Liver (tissue), 9 donors: ENCODE measurements around the gene MRPL49. TPM values are rescaled to one million over a fixed set of nuclear protein-coding genes. Genes with fewer than 3 reads are reported as not detected.

ENCODE experiments used
- DNase-seq: peaks from one replicate; pipeline ENCODE4 v3.0.0-alpha.2; 2017; ENCODE audit warnings: low spot score
- H3K27ac ChIP-seq, 2 donors: one replicate each; pipeline ENCODE4 v1.7.0; 2013; ENCODE audit warnings: inconsistent platforms in 2 of 2, low read length in 2 of 2, control low read depth in 1 of 2, low read depth in 1 of 2, mild to moderate bottlenecking in 1 of 2
- H3K27me3 ChIP-seq, 4 donors: one replicate each; pipeline versions ENCODE4 v1.6.1 to v1.7.0; 2013; ENCODE audit warnings: low read length in 3 of 4, inconsistent platforms in 1 of 4, mild to moderate bottlenecking in 1 of 4, moderate library complexity in 1 of 4; ENCODE audit not compliant: control insufficient read depth in 4 of 4, insufficient read depth in 4 of 4
- H3K36me3 ChIP-seq, 4 donors: one replicate each; pipeline versions ENCODE4 v1.6.1 to v1.7.0; 2013; ENCODE audit warnings: low read length in 3 of 4, mild to moderate bottlenecking in 3 of 4, low read depth in 1 of 4, moderate library complexity in 1 of 4; ENCODE audit not compliant: control insufficient read depth in 4 of 4, insufficient read depth in 3 of 4
- H3K4me1 ChIP-seq, 4 donors: one replicate each; pipeline versions ENCODE4 v1.6.1 to v1.7.0; 2013; ENCODE audit warnings: low read length in 3 of 4, mild to moderate bottlenecking in 3 of 4, moderate library complexity in 1 of 4; ENCODE audit not compliant: control insufficient read depth in 4 of 4, insufficient read depth in 4 of 4
- H3K4me3 ChIP-seq, 3 donors: one replicate each; pipeline versions ENCODE4 v1.6.1 to v1.7.0; 2013; ENCODE audit warnings: low read length in 3 of 3, control low read depth in 1 of 3, low read depth in 1 of 3, mild to moderate bottlenecking in 1 of 3
- H3K9ac ChIP-seq, 2 donors: one replicate each; pipeline ENCODE4 v1.7.0; 2013; ENCODE audit warnings: low read length in 2 of 2, mild to moderate bottlenecking in 2 of 2, moderate library complexity in 2 of 2, control low read depth in 1 of 2, low read depth in 1 of 2
- H3K9me3 ChIP-seq, 4 donors: one replicate each; pipeline versions ENCODE4 v1.6.1 to v1.7.0; 2013; ENCODE audit warnings: low read length in 3 of 4; ENCODE audit not compliant: control insufficient read depth in 4 of 4
- CTCF ChIP-seq: fragments of 150-350 bp; IDR thresholded peaks from 2 replicates; pipeline ENCODE4 v1.5.1; 2017; ENCODE audit warnings: improper control_type of control experiment, low read depth, low read length; ENCODE audit not compliant: missing input control
- EGR1 ChIP-seq, 2 donors: IDR thresholded peaks; 2 replicates each; pipeline ENCODE4 v1.6.1; 2016 to 2018; ENCODE audit warnings: antibody characterized with exemption in 2 of 2, low read depth in 2 of 2
- FOXA1 ChIP-seq: IDR thresholded peaks from 2 replicates; pipeline ENCODE4 v1.6.1; 2016; ENCODE audit warnings: antibody characterized with exemption
- FOXA2 ChIP-seq: IDR thresholded peaks from 2 replicates; pipeline ENCODE4 v1.6.1; 2016; ENCODE audit warnings: antibody characterized with exemption
- GABPA ChIP-seq, 2 donors: IDR thresholded peaks in 1 of 2; conservative IDR thresholded peaks in 1 of 2; 2 replicates each; pipeline ENCODE4 v1.6.1; 2016; ENCODE audit warnings: antibody characterized with exemption in 2 of 2, mild to moderate bottlenecking in 1 of 2, moderate library complexity in 1 of 2
- HNF4A ChIP-seq, 2 donors: conservative IDR thresholded peaks; 2 replicates each; pipeline ENCODE4 v1.6.1; 2016; ENCODE audit warnings: antibody characterized with exemption in 2 of 2, mild to moderate bottlenecking in 2 of 2
- HNF4G ChIP-seq: IDR thresholded peaks from 2 replicates; pipeline ENCODE4 v1.6.1; 2016; ENCODE audit warnings: antibody characterized with exemption
- JUND ChIP-seq, 2 donors: IDR thresholded peaks; 2 replicates each; pipeline ENCODE4 v1.6.1; 2016; ENCODE audit warnings: antibody characterized with exemption in 2 of 2
- NR2F2 ChIP-seq: IDR thresholded peaks from 2 replicates; pipeline ENCODE4 v1.6.1; 2016; ENCODE audit warnings: antibody characterized with exemption
- RAD21 ChIP-seq, 2 donors: IDR thresholded peaks; 2 replicates each; pipeline ENCODE4 v1.6.1; 2016; ENCODE audit warnings: antibody characterized with exemption in 2 of 2, mild to moderate bottlenecking in 2 of 2
- RXRA ChIP-seq, 2 donors: IDR thresholded peaks; 2 replicates each; pipeline ENCODE4 v1.6.1; 2017 to 2018; ENCODE audit warnings: antibody characterized with exemption in 2 of 2, mild to moderate bottlenecking in 1 of 2
- TAF1 ChIP-seq: conservative IDR thresholded peaks from 2 replicates; pipeline ENCODE4 v1.6.1; 2016; ENCODE audit warnings: antibody characterized with exemption, mild to moderate bottlenecking
- YY1 ChIP-seq: IDR thresholded peaks from 2 replicates; pipeline ENCODE4 v1.6.1; 2016; ENCODE audit warnings: antibody characterized with exemption, mild to moderate bottlenecking
- ZBTB33 ChIP-seq: IDR thresholded peaks from 2 replicates; pipeline ENCODE4 v1.6.1; 2016; ENCODE audit warnings: antibody characterized with exemption
- WGBS: extraction: QIAGEN DNeasy Blood & Tissue Kit; methylation state at CpG from one replicate; pipeline ENCODE4 v1.1.7; 2013; 5-methylcytosine and 5-hydroxymethylcytosine counted together
- polyA plus RNA-seq, 2 donors: library from polyadenylated mRNA; stranded (reverse) in 1 of 2; unstranded in 1 of 2; fragments of 200-250 nt in 1 of 2; fragments of >200 nt in 1 of 2; fragmentation: Nextera tagmentation in 1 of 2; extraction: Ambion mirVana in 1 of 2; gene quantifications; one replicate each; pipeline versions ENCODE4 v1.2.1 to v1.2.3, GENCODE V29; 2013 to 2015
- total RNA-seq, 2 donors: library from RNA; depleted of rRNA; stranded (reverse); fragments of >200 nt; gene quantifications; one replicate each; pipeline ENCODE4 v1.2.3, GENCODE V29; 2014
- TF ChIP-seq, protein P1 (sequence below): IDR thresholded peaks from 2 replicates; pipeline ENCODE4 v1.6.1; 2016; ENCODE audit warnings: antibody characterized with exemption
- TF ChIP-seq, protein P2 (sequence below): IDR thresholded peaks from 2 replicates; pipeline ENCODE4 v1.6.1; 2016; ENCODE audit warnings: antibody characterized with exemption, mild to moderate bottlenecking
- TF ChIP-seq, protein P3 (sequence below): IDR thresholded peaks from 2 replicates; pipeline ENCODE4 v1.6.1; 2016; ENCODE audit warnings: antibody characterized with exemption
- donor health status: healthy.
- donor health status: healthy.
- donor health status: healthy.
- donor health status: healthy.
- donor health status: healthy.

Gene MRPL49
- total and polyA plus RNA-seq, 4 donors: 31.1 to 47.2 (median 35.4) TPM

GRCh38 chr11:65147352-65148075 is 25.4 kb downstream of the MRPL49 start:
- DNase-seq: no peak
- WGBS: 90% methylated on average over 2 of the region's 2 CpGs
- Histone ChIP-seq H3K4me1 (peaks cover 9 to 46% (median 41%) of the 10 kb centered on the region in 4 donors), H3K36me3 (no peaks in the 10 kb centered on the region), H3K9me3 (no peaks in the 10 kb centered on the region), H3K9ac (no peak overlapping the region), H3K4me3 (peak overlapping the region in 1 of 3 donors; percentile 42), H3K27ac (no peak overlapping the region), H3K27me3 (no peaks in the 10 kb centered on the region)
- no peak for TF ChIP-seq TAF1
- TF ChIP-seq FOXA1: no peak
- TF ChIP-seq, protein P1, sequence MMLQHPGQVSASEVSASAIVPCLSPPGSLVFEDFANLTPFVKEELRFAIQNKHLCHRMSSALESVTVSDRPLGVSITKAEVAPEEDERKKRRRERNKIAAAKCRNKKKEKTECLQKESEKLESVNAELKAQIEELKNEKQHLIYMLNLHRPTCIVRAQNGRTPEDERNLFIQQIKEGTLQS: no peak
- no peak for TF ChIP-seq RXRA (IDR thresholded peaks at IDR 0.05)
- TF ChIP-seq HNF4A (conservative IDR thresholded peaks at IDR 0.05): no peak
- no peak for TF ChIP-seq RAD21 (IDR thresholded peaks at IDR 0.05)
- no peak for TF ChIP-seq YY1
- no peak for TF ChIP-seq JUND (IDR thresholded peaks at IDR 0.05)

GRCh38 chr11:65148657-65149056 is 26.5 kb downstream of the MRPL49 start:
- H3K4me1 ChIP-seq: peaks cover 9 to 46% (median 40%) of the 10 kb centered on the region in 4 donors
- no peak for DNase-seq
- WGBS: 92% methylated on average over 5 of the region's 5 CpGs

More at GRCh38 chr11:65148657-65149056, 26.5 kb downstream of the MRPL49 start:
- no peak overlapping the region for H3K9ac ChIP-seq
- no peak overlapping the region for H3K27ac ChIP-seq
- H3K27me3 ChIP-seq: no peaks in the 10 kb centered on the region
- H3K4me3 ChIP-seq: no peak overlapping the region
- no peaks in the 10 kb centered on the region for H3K36me3 ChIP-seq
- H3K9me3 ChIP-seq: no peaks in the 10 kb centered on the region
- TF ChIP-seq FOXA1: no peak
- TF ChIP-seq, protein P2, sequence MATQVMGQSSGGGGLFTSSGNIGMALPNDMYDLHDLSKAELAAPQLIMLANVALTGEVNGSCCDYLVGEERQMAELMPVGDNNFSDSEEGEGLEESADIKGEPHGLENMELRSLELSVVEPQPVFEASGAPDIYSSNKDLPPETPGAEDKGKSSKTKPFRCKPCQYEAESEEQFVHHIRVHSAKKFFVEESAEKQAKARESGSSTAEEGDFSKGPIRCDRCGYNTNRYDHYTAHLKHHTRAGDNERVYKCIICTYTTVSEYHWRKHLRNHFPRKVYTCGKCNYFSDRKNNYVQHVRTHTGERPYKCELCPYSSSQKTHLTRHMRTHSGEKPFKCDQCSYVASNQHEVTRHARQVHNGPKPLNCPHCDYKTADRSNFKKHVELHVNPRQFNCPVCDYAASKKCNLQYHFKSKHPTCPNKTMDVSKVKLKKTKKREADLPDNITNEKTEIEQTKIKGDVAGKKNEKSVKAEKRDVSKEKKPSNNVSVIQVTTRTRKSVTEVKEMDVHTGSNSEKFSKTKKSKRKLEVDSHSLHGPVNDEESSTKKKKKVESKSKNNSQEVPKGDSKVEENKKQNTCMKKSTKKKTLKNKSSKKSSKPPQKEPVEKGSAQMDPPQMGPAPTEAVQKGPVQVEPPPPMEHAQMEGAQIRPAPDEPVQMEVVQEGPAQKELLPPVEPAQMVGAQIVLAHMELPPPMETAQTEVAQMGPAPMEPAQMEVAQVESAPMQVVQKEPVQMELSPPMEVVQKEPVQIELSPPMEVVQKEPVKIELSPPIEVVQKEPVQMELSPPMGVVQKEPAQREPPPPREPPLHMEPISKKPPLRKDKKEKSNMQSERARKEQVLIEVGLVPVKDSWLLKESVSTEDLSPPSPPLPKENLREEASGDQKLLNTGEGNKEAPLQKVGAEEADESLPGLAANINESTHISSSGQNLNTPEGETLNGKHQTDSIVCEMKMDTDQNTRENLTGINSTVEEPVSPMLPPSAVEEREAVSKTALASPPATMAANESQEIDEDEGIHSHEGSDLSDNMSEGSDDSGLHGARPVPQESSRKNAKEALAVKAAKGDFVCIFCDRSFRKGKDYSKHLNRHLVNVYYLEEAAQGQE: no peak
- TF ChIP-seq, protein P3, sequence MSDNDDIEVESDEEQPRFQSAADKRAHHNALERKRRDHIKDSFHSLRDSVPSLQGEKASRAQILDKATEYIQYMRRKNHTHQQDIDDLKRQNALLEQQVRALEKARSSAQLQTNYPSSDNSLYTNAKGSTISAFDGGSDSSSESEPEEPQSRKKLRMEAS: no peak
- TF ChIP-seq FOXA2: no peak
- TF ChIP-seq NR2F2: no peak
- TF ChIP-seq ZBTB33: no peak
- no peak for TF ChIP-seq RAD21 (IDR thresholded peaks at IDR 0.05)
- TF ChIP-seq JUND (IDR thresholded peaks at IDR 0.05): no peak
- TF ChIP-seq EGR1 (IDR thresholded peaks at IDR 0.05; ENCODE audit: low read depth in 2 of 2): no peak
- TF ChIP-seq GABPA (IDR thresholded peaks at IDR 0.05 in 1 of 2, conservative IDR thresholded peaks at IDR 0.05 in 1 of 2): no peak
- no peak for TF ChIP-seq CTCF
- TF ChIP-seq HNF4G: no peak
- TF ChIP-seq YY1: no peak
- TF ChIP-seq TAF1: no peak
